GM06990 (cell line): ENCODE results near the gene SBK1.
"Not testable (repeated sequence)": the region's sequence is repeated elsewhere in the genome, so short reads cannot be mapped to it uniquely, and the experiment has no call there.

Experiments
- DNase-seq: peaks from one replicate; pipeline ENCODE4 v3.0.0-alpha.2; 2011; ENCODE audit not compliant: insufficient read length; ENCODE audit errors: extremely low read depth
- H3K27me3 ChIP-seq: replicated peaks from 2 replicates; pipeline ENCODE4 v1.6.0; 2011; ENCODE audit warnings: low read length; ENCODE audit not compliant: control insufficient read depth, insufficient read depth
- H3K36me3 ChIP-seq: 2 replicates; pipeline ENCODE4 v1.5.1; 2011; ENCODE audit warnings: low read length; ENCODE audit not compliant: control insufficient read depth, insufficient read depth
- H3K4me3 ChIP-seq: replicated peaks from 2 replicates; pipeline ENCODE4 v1.5.1; 2011; ENCODE audit warnings: low read depth, mild to moderate bottlenecking, control low read depth, low read length
- CTCF ChIP-seq: IDR thresholded peaks from 2 replicates; pipeline ENCODE4 v1.5.1; 2011; ENCODE audit warnings: low read length, control low read depth, mild to moderate bottlenecking, inconsistent platforms; ENCODE audit not compliant: insufficient read depth, poor library complexity, severe bottlenecking

Gene SBK1

GRCh38 chr16:28291651-28292626, at the start of gene SBK1:
Gene SBK1, plus strand, starts transcription at chr16:28292525. Its CDS starts 24,867 bp downstream, at chr16:28317392.
- Histone ChIP-seq H3K27me3 (peaks cover 4% of the 10 kb centered on the region; the same call in 1 of the 2 replicates), H3K36me3 (no peaks in the 10 kb centered on the region), H3K4me3 (peak within 1 kb of the TSS; percentile 57)
- DNase-seq = peak; percentile 84
- no peak for TF ChIP-seq CTCF

- not testable (repeated sequence) for H3K27me3 ChIP-seq, DNase-seq, H3K4me3 ChIP-seq, H3K36me3 ChIP-seq
Observed at GRCh38 chr16:28249483-28249882, 42.8 kb upstream of the SBK1 start.

GRCh38 chr16:28250999-28251398, 41.3 kb upstream of the SBK1 start:
- H3K36me3 ChIP-seq = no peaks in the 10 kb centered on the region
- H3K27me3 ChIP-seq = peaks cover 1% of the 10 kb centered on the region; the same call in 1 of the 2 replicates
- no peak for DNase-seq
- H3K4me3 ChIP-seq = no peak overlapping the region
- TF ChIP-seq CTCF = no peak

GRCh38 chr16:28254158-28254557, 38.2 kb upstream of the SBK1 start:
- TF ChIP-seq CTCF = no peak
- no peak overlapping the region for H3K4me3 ChIP-seq
- DNase-seq = no peak

GRCh38 chr16:28255838-28256237, 36.5 kb upstream of the SBK1 start:
- Histone ChIP-seq H3K36me3 (no peaks in the 10 kb centered on the region), H3K4me3 (no peak overlapping the region), H3K27me3 (no peaks in the 10 kb centered on the region; the same call in 1 of the 2 replicates)
- no peak for TF ChIP-seq CTCF
- no peak for DNase-seq

More at GRCh38 chr16:28254158-28254557, 38.2 kb upstream of the SBK1 start:
- H3K36me3 ChIP-seq = no peaks in the 10 kb centered on the region
- H3K27me3 ChIP-seq = no peaks in the 10 kb centered on the region; the same call in 1 of the 2 replicates

- no peak overlapping the region for H3K4me3 ChIP-seq
- H3K36me3 ChIP-seq = no peaks in the 10 kb centered on the region
- TF ChIP-seq CTCF = no peak
- peaks cover 1% of the 10 kb centered on the region for H3K27me3 ChIP-seq
- DNase-seq = no peak
Observed at GRCh38 chr16:28257256-28257655, 35.1 kb upstream of the SBK1 start.
